Measurements from ENCODE around the gene NAA30.
"Not testable (repeated sequence)": the region's sequence is repeated elsewhere in the genome, so short reads cannot be mapped to it uniquely, and the experiment has no call there.

Gene NAA30

DNA sequence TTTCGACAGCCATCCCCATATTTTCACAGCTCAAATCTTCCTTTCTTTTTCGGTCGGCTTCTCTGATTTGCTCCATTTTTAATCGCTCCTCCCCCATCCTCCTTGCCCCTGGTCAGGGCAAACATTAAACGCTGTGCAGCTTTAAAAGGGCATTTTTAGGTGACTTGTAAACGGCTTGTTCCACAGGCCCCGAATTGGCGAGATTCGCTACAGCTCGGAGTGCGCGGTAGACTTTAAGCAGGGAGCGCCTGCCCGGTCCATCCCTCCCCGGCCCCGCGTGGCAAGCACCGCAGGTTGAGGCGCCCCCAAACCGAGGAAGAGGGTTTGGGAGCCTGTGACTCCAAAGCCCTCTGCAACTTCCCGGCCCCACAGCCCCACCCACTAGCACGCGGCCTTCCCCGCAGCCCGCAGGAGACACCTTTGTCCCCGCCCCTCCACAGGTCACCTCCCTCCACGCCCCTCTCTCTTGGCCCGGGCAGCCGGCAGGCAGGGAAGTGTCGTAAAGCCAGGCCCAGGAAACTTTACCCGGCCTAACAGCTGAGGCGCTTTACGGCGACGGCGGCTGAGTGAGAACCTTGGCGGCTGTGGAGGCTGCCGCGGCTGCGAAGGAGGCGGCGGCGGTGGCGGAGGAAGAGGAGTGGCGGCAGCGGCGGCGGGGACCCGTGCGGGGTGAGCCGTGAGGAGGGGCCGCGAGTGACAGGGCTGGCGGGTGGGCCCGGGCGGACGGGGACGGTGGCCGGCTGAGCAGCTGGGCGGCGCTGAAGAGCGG lies at the start of gene NAA30:
NAA30 (plus strand) TSS at position 550 of the 769 bp plus-strand sequence. CDS start 372 bp downstream, outside the sequence.
- DNase-seq, result peak; percentile 97

DNA sequence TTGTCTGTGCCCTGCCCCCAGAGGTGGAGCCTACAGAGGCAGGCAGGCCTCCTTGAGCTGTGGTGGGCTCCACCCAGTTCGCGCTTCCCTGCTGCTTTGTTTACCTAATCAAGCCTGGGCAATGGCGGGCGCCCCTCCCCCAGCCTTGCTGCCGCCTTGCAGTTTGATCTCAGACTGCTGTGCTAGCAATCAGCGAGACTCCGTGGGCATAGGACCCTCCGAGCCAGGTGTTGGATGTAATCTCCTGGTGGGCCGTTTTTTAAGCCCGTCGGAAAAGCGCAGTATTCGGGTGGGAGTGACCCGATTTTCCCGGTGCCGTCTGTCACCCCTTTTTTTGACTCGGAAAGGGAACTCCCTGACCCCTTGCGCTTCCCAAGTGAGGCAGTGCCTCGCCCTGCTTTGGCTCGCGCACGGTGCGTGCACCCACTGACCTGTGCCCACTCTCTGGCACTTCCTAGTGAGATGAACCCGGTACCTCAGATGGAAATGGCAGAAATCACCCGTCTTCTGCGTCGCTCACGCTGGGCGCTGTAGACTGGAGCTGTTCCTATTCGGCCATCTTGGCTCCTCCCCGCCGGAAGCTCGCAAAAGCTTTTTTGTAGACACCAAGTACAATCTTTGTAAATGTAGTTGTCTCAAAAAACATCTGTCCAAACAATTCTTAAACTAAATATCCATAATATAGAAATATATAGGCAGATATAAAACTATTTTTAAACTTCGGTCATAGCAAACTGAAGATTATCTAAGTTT lies 46.7 kb upstream of the NAA30 start:
- not testable (repeated sequence) for DNase-seq

DNA sequence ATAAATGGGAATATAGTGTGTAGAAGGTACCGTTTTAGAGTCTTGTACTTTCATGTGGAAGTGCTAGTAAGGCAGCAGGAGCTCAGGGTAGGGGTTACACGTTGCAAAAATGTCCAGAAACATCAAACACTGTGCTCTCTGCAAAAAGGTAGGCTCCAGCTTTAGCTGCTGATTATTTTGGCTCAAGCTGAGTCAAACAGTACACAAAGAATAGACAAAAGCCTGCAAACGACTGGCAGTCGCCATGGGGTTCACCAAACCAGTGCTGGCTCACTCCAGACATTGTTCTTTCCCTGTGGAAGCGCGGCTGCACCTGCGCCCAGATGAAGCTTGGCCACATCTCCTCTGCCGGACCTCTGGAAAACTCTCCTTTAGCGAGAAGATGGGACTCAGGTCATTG lies 45.3 kb upstream of the NAA30 start:
- DNase-seq, result no peak

DNA sequence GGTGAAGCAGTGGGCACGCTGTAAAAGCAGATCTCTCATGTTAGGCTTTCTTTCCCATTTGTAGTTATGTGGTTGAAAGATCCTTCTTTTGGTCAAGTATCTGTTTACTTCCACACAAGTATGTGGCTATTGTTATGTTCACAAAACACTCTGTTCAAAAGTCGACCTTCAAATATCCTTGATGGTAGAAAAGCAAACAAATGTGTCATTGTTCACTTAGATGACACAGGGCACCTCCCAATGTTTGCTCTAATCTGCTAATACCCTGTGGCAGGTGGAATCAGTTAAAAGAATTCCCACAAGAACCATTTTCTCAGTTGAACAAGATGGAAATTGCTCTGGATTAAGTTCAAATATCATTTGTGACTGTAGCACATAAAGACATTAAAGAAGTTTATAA lies 43.6 kb upstream of the NAA30 start:
- no peak for DNase-seq

DNA sequence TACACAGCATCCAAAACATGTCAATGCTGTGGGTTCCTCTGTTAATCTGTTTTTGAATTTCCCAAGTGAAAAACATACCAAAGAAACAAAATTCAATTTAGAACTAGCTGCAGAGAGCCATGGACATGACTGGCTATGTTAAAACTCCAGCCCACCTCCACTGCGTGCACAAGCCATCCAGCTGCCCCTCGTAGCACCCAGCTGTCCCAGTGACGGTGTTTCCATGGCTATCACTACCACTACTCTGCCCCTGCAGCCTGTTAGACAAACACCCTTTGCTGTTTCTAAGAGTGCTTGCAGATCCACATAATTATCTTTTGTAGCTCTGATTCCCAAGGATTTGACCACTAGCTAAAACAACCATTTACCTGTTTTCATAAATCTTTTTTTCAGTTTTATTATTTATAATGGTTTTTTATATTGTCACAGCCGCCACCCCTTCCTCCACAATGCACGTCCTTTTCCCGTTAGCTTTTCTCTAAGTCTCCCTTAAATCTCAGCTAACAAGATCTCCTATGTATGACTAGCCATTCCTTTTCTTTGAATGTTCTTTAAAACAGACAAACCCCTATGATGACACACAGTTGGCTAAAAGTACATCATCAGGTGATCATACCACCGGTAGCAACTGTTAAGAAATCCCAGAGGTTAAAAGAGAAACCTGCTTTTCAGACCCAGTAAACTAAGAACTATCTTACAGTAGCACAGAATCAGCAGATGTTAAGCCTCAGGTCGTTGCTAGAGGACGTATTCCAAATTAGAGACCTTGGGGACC lies 37.8 kb upstream of the NAA30 start:
- no peak for DNase-seq

DNA sequence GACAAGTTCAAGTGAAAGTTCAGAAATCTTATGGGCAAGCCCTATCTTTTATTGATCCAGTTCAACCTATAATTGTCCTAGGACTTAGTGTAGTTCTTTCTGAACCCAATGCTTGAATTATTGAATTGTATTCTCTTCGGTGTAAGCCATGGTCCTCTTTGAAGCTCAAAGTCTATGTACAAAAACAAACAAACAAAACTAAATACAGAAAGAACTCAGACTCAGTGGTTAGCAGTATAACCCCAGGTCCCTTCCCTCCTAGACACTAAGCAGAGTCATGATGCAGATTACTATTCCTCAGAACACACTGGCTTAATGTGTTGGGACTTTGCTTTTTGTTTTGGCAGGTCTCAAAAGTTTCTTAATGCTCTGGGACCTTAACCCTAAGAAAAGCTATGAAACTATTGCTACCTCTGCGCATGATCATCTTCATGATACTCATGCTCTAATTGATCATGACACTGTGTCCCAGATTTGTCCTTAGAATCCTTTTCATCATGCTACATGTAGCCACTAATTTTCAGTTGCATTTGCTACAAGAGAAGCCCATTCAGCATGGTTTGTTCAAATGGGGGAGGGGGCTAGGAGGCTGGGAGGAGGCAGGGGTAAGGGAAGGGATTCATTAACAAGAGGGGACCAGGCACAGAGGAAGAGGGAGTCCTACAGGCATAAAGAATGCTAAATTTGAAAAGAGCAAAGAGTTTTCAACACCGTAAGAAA lies 35.1 kb upstream of the NAA30 start:
- DNase-seq, result no peak

DNA sequence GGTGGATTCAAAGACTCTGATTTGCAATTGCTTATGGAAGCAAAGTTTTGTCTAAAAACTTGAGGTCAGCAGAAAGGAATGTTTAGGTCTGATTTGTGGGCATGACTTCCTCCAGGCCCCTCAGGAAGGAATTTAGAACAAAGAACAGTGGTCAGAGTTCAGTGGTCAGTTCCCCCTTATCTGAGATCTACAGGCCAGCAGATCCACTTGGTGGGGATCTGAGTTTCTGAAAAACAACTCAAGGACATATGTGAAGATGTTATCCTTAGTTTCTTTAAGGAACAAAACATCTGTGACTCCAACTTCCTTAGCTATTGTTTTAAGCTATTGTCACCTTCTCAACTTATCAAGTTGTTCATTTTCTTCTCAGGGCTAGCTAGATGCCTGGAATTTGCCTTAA lies 28.0 kb upstream of the NAA30 start:
- DNase-seq, result no peak

DNA sequence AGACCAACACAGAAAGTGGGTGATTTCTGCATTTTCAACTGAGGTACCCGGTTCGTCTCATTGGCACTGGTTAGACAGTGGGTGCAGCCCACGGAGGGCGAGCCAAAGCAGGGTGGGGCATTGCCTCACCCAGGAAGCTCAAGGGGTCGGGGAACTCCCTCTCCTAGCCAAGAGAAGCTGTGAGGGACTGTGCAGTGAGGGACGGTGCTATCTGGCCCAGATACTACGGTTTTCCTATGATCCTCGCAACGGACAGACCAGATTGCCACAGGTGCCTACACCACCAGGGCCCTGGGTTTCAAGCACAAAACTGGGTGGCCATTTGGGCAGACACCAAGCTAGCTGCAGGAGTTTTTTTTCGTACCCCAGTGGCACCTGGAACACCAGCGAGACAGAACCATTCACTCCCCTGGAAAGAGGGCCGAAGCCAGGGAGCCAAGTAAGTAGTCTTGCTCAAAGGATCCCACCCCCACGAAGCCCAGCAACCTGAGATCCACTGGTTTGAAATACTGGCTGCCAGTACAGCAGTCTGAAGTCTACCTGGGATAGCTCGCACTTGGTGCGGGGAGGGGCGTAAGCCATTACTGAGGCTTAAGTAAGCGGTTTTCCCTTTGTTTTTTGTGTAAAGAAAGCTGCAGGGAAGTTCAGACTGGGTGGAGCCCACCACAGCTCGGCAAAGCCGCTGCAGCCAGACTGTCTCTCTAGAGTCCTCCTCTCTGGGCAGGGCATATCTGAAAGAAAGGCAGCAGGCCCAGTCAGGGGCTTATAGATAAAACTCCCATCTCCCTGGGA lies 25.5 kb upstream of the NAA30 start:
- DNase-seq, result no peak

DNA sequence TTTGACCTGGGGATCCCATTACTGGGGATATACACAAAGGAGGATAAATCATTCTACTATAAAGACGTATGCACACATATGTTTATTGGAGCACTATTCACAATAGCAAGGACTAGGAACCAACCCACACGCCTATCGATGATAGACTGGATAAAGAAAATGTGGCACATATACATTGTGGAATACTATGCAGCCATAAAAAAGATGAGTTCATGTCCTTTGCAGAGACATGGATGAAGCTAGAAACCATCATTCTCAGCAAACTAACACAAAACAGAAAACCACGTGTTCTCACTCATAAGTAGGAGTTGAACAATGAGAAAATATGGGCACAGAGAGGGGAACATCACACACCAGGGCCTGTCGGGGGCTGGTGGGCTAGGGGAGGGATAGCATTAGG lies 20.2 kb upstream of the NAA30 start:
- DNase-seq, result not testable (repeated sequence)

DNA sequence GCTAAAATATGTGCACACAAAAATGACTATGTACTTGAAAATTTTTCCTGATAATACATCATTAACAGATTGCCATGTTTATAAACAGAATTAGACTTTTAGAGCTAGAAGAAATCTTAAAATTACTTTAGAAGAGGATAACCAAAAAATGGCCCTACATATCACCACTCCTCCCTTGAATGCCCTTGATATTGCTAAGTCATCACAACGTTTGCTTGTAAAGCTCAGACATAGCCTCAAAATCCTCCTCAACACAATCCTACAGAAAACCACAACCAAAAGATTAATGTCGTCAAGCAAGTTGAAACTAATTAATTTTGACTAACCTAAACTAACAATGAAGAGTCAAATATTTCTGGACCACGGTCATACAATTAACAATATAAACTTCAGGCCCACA lies 19.4 kb upstream of the NAA30 start:
- DNase-seq, result no peak

DNA sequence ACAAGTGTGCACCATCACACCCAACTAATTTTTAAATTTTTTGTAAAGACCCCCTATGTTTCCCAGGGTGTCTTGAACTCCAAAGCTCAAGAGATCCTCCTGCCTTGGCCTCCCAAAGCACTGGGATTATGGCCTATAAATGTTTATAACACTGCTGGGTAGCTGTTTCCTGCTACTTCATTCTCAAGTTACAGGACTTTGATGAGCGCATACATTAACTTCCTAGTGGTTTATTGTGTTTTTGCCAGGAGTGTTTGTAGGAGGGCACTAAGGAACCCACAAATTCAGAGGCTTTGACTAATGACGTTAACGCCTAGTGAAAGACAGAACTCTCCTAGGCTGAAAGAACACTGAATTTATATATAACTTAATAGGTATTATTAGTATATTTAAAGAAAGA lies 15.2 kb upstream of the NAA30 start:
- DNase-seq, result no peak

DNA sequence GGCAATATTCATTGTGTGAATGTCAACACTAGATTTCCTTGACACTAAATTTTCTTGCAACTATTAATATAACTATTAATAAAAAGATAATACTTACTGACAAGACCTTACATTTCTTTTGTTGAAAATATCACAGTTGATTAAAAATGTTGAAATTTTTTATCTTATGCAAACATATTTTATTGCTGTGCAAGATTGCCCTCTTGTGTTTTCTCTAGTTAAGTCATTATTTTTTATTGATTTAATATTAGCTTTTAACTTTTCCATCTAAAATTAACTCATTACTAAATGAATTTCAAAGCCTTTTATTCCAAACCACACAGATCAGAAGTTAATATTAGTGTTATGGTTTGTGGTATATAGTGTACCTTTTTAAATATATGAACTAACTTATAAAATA lies 11.7 kb upstream of the NAA30 start:
- DNase-seq, result no peak

DNA sequence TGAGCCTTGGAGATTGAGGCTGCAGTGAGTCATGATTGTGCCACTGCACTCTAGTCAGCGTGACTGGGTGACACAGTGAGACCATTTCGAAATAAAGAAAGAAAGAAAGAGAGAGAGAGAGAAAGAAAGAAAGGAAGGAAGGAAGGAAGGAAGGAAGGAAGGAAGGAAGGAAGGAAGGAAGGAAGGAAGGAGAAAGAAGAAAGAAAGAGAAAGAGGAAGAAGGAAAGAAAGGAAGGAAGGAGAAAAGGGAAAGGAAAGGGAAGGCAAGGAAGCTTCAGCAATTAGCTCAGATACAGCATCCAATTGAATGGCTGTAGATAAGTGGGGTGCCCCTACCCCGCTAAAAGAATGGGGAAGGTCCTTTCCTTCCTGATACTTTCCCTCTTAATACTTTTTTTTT lies 9.5 kb upstream of the NAA30 start:
- DNase-seq, result no peak

DNA sequence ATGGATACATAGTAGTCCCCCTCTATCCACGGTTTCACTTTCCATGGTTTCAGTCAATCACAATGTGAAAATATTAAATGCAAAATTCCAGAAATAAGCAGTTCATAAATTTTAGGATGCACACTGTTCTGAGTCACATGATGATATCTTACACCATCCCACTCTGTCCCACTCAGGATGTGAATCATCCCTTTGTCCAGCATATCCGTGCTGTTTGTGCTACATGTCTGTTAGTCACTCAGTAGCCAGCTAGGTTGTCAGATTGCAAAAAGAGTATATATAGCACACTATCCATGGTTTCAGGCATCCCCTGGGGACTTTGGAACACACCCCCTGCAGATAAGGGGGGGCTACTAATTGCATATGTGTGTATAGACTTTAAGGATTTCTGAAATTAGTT lies 8.1 kb upstream of the NAA30 start:
- DNase-seq, result no peak

DNA sequence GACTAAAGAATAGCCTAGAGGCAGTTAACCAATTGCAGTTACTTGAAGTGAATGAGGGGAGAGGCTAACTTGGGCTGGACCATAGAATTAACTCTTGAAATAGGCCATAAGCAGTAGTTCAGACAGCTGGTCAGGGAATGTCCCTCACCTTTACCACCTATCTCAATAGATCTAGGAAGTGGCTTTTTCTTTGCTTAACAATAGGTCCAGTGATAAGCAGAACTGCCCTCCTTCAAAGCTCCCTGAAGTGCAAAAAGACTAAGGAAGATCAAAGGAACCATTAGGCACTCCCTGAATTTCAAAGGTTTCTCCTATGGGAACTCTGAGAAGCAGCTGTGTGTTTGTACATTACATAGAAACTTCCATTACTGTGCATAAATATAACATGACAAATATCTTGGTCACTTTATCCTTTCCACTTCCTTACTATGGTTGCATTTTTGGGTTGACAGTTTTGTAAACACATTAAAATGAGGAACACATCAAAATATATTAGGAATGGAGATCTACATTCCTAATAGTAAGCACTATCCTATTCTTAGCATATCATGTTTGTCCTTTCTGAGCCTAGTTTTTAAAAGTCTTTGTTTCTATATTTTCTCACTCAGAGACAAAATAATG lies 7.2 kb upstream of the NAA30 start:
- DNase-seq, result no peak

DNA sequence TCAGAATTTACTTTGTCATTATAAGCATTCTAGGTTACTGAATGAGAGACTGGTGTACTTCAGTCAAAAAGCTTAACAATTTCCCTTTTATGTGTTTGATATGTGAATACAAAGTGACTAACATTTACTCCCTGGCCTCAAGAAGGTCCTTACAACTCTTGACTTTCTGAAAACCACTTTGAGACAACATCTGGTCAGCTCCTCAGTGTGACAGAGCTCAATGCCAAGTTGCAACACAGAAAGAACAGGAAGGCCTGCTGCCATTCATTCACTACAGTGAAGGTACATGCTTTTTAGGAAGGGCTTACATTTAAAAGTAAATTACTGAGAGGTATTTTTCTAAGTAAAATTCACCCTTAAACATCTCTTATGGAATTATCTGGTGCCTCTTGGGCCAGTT lies 2.3 kb upstream of the NAA30 start:
- DNase-seq, result no peak

DNA sequence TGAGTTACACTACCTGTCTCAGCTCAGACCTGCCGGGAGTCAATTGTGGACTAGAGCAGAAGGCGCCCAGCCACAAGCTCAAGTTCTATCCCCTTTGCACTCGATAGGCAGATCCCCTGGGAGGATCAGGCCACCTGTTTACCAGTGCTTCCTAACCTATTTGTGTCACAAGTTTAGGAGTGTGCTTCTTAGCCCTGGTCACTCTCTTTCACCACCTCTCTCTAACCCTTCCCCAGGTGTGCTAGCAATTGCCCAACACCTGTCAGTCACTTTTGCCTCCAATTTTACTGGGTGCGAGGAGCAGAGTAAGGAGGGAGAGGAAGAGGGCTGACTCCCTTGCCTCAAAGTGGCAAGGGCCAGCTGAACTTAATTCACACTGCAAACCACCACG lies 745 bp upstream of the NAA30 start:
- DNase-seq, result no peak

DNA sequence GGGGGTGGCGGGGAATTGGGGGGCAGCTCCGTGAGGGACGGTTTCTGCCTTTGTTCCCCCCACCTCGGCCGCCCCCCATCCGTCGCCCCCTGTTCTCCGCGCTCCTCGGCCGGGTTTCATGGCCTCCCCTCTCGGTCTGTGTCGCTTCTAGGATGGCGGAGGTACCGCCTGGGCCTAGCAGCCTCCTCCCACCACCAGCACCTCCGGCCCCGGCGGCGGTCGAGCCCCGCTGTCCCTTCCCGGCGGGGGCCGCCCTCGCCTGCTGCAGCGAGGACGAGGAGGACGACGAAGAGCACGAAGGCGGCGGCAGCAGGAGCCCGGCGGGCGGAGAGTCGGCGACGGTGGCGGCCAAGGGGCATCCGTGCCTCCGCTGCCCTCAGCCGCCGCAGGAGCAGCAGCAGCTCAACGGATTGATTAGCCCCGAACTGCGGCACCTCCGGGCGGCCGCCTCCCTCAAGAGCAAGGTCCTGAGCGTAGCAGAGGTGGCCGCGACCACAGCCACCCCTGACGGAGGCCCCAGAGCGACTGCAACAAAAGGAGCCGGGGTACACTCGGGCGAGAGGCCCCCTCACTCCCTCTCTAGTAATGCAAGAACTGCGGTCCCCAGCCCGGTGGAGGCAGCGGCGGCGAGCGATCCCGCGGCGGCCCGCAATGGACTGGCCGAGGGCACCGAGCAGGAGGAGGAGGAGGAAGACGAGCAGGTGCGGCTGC lies 575 bp downstream of the NAA30 start:
- peak; percentile 29 for DNase-seq

DNA sequence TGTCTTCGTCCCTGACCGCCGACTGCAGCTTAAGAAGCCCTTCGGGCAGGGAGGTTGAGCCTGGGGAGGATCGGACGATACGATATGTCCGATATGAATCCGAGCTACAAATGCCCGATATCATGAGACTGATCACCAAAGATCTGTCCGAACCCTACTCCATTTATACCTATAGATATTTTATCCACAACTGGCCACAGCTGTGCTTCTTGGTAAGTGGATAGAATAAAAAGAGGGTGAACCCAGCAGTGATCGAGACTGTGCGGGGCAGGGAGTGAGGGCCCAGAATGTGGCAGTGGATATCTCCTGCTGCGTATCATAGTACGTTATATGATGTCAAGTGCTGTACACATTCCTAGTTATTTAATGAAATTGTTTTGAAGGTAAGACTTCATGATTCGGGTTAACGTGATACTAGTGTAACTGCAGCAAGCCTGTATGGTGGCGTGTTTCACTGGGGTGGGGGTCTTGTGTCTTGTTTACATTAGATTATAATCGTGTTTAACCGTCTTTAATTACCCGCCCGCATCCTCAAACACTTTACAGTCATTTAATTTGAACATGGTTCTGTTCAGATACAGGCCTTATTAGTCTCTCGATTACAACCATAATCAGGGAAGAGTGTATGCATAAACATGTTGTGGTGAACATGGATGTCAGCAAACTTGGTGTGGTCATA lies 1.3 kb downstream of the NAA30 start:
- DNase-seq, result no peak

DNA sequence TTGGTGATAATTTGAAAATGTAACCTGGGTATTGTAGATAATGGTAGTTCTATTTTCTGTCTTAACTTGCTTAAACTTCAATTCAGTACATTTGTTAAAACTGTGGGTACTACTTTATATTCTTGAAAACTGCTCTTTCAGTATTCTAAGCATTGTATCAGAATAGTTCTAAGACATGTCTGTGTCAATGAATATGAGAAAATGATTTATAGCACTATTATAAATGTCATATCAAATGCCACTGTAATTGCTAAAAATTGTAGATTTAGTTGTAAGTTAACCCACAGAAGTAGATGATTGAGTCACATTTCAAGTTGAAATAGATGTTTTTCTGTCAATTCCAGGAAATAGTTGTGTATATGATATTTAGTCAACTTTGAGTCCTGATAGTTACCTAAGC lies 2.4 kb downstream of the NAA30 start:
- DNase-seq, result peak; percentile 35
